ENCODE data around the gene NCKAP5. TPM values are rescaled to one million over a fixed set of nuclear protein-coding genes. Genes with fewer than 3 reads are reported as not detected.

The NCKAP5 gene
- total and polyA plus RNA-seq, 9 of the 15 experiments (the other 6 are each of a cell fraction or from before 2014, with no cell fraction given): not detected

DNA sequence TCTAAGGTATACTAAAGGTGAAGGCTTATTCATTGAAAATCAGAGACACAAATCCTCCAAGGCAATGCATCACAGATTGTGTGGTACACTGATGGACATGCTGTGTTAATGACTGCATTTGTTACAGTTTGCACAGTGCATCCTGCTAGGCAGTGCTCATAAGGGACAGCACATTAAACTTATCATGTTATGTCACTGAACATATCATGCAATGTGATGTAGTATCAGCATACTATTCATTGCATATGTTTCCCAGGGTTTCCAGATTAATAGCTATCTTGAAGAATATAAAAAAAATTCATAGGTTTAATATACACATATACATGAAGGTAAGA, 225.3 kb downstream of the NCKAP5 start (continued):
- TF ChIP-seq CUX1 (CRISPR knock-in tag; IDR thresholded peaks at IDR 0.05) (no peak), ZC3H8 (IDR thresholded peaks at IDR 0.05) (no peak)

- ATAC-seq (no peak), DNase-seq (ENCODE audit: extremely low read depth in 1 of 4, low spot score in 3 of 4) (no peak), FAIRE-seq (no peak)
- WGBS (ENCODE audit: insufficient coverage, low coverage, missing lambda C conversion rate): 12% methylated on average over 2 of the region's 2 CpGs
- no peaks in the 10 kb centered on the region for H3K36me3 ChIP-seq (ENCODE audit: control insufficient read depth, insufficient read depth, low read length)
- no peak overlapping the region for H3K9ac ChIP-seq (ENCODE audit: insufficient read depth in 1 of 2, low read depth in 2 of 2, low read length in 2 of 2)
- no peak overlapping the region for H2AFZ ChIP-seq (ENCODE audit: low read depth, low read length)
- H3K9me1 ChIP-seq (ENCODE audit: control insufficient read depth, insufficient read depth, low read length): no peaks in the 10 kb centered on the region
- POLR2A ChIA-PET: no interaction called here
- CTCF ChIA-PET (ENCODE audit: low intra/inter-chr PET ratio): no interaction called here
- no peaks in the 10 kb centered on the region for H3K79me2 ChIP-seq (ENCODE audit: control insufficient read depth, insufficient read depth, low read length)
- H3K4me2 ChIP-seq (ENCODE audit: insufficient read depth, low read length): no peak overlapping the region
- BruUV-seq (replicated peaks): no TSS peak
- no peaks in the 10 kb centered on the region for H3K27me3 ChIP-seq (ENCODE audit: control insufficient read depth in 2 of 2, insufficient read depth in 2 of 2, low read length in 2 of 2)
- no peaks in the 10 kb centered on the region for H3K9me3 ChIP-seq (replicated peaks; ENCODE audit: control insufficient read depth, insufficient read depth, low read depth, low read length)
- H4K20me1 ChIP-seq (replicated peaks; ENCODE audit: control insufficient read depth, insufficient read depth, low read length): no peaks in the 10 kb centered on the region
- H3K27ac ChIP-seq (ENCODE audit: extremely low read depth, low read depth, low read length): no peak overlapping the region
- H3K4me1 ChIP-seq (replicated peaks in 1 of 2; ENCODE audit: control insufficient read depth in 2 of 2, insufficient read depth in 2 of 2, low read length in 2 of 2): no peaks in the 10 kb centered on the region
- in situ Hi-C loops (cut with MboI): no loop called here
- intact Hi-C loops (cut with micrococcal nuclease): no loop called here
- H3K4me3 ChIP-seq: no peak overlapping the region
- no peak for TF ChIP-seq SRSF9 (IDR thresholded peaks at IDR 0.05; ENCODE audit: borderline replicate concordance, low read depth, low read length)
- TF ChIP-seq ZNF324 (CRISPR knock-in tag; IDR thresholded peaks at IDR 0.05): no peak
- TF ChIP-seq RFX5 (IDR thresholded peaks at IDR 0.05; ENCODE audit: low read depth, low read length): no peak
- TF ChIP-seq PCBP2 (IDR thresholded peaks at IDR 0.05; ENCODE audit: low read depth, low read length, poor library complexity, severe bottlenecking): no peak
- no peak for TF ChIP-seq NFE2L1 (tag; IDR thresholded peaks at IDR 0.05; ENCODE audit: borderline replicate concordance, low read depth)
- TF ChIP-seq RB1 (IDR thresholded peaks at IDR 0.05; ENCODE audit: low read depth): no peak
- TF ChIP-seq, protein P1, sequence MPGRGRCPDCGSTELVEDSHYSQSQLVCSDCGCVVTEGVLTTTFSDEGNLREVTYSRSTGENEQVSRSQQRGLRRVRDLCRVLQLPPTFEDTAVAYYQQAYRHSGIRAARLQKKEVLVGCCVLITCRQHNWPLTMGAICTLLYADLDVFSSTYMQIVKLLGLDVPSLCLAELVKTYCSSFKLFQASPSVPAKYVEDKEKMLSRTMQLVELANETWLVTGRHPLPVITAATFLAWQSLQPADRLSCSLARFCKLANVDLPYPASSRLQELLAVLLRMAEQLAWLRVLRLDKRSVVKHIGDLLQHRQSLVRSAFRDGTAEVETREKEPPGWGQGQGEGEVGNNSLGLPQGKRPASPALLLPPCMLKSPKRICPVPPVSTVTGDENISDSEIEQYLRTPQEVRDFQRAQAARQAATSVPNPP (IDR thresholded peaks at IDR 0.05; ENCODE audit: borderline replicate concordance, insufficient read depth, insufficient read length): no peak
- no peak for TF ChIP-seq DDX20 (tag; IDR thresholded peaks at IDR 0.05; ENCODE audit: low read depth)
- TF ChIP-seq, protein P2, sequence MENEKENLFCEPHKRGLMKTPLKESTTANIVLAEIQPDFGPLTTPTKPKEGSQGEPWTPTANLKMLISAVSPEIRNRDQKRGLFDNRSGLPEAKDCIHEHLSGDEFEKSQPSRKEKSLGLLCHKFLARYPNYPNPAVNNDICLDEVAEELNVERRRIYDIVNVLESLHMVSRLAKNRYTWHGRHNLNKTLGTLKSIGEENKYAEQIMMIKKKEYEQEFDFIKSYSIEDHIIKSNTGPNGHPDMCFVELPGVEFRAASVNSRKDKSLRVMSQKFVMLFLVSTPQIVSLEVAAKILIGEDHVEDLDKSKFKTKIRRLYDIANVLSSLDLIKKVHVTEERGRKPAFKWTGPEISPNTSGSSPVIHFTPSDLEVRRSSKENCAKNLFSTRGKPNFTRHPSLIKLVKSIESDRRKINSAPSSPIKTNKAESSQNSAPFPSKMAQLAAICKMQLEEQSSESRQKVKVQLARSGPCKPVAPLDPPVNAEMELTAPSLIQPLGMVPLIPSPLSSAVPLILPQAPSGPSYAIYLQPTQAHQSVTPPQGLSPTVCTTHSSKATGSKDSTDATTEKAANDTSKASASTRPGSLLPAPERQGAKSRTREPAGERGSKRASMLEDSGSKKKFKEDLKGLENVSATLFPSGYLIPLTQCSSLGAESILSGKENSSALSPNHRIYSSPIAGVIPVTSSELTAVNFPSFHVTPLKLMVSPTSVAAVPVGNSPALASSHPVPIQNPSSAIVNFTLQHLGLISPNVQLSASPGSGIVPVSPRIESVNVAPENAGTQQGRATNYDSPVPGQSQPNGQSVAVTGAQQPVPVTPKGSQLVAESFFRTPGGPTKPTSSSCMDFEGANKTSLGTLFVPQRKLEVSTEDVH (IDR thresholded peaks at IDR 0.05; ENCODE audit: low read depth, partially characterized antibody): no peak
- TF ChIP-seq KLF1 (tag; IDR thresholded peaks at IDR 0.05): no peak
Observed at GRCh38 chr2:133342286-133343017, 225.8 kb downstream of the NCKAP5 start.

All from K562 (cell line).